NK-92 treated with Interleukin-12 subunit alpha and Interleukin-12 subunit beta, amount 100 ng/mL, for 24 hours (cell line): ENCODE data around the gene SRGN.
"Not testable (repeated sequence)": the region's sequence is repeated elsewhere in the genome, so short reads cannot be mapped to it uniquely, and the experiment has no call there.

Source experiments
- DNase-seq: peaks from one replicate; lab custom pipeline; 2025; lab: John Stamatoyannopoulos, UW

SRGN gene

GRCh38 chr10:69141304-69141703, 53.4 kb downstream of the SRGN start:
- no peak for DNase-seq

- not testable (repeated sequence) for DNase-seq
Measured at GRCh38 chr10:69142074-69142473, 54.2 kb downstream of the SRGN start.

GRCh38 chr10:69142983-69143382, 55.1 kb downstream of the SRGN start:
- no peak for DNase-seq

- no peak for DNase-seq
Measured at GRCh38 chr10:69145329-69145728, 57.4 kb downstream of the SRGN start.

GRCh38 chr10:69145864-69146263, 58.0 kb downstream of the SRGN start:
- no peak for DNase-seq

GRCh38 chr10:69146759-69147158, 58.9 kb downstream of the SRGN start:
- DNase-seq, result no peak

- DNase-seq, result no peak
Measured at GRCh38 chr10:69151984-69152383, 64.1 kb downstream of the SRGN start.

GRCh38 chr10:69153227-69153626, 65.3 kb downstream of the SRGN start:
- DNase-seq, result no peak
